Karpas-422 (cell line): ENCODE data around the gene ZNF329. TPM values are rescaled to one million over a fixed set of nuclear protein-coding genes. Genes with fewer than 3 reads are reported as not detected.
"Not testable (repeated sequence)": the region's sequence is repeated elsewhere in the genome, so short reads cannot be mapped to it uniquely, and the experiment has no call there.

Source experiments
- DNase-seq: peaks from one replicate; pipeline ENCODE4 v3.0.0-alpha.2; 2015
- H2AFZ ChIP-seq: fragments of 200-600 bp; sonication (generic); 2 replicates; pipeline ENCODE4 v1.6.1; 2014; ENCODE audit warnings: antibody characterized with exemption, low read length, mixed read lengths
- H3K27ac ChIP-seq: fragments of 200-600 bp; sonication (generic); 2 replicates; pipeline ENCODE4 v1.5.1; 2014; ENCODE audit warnings: mild to moderate bottlenecking, low read length, moderate library complexity
- H3K27me3 ChIP-seq: fragments of 200-600 bp; sonication (generic); 2 replicates; pipeline ENCODE4 v1.6.1; 2014; ENCODE audit warnings: low read length, mixed read lengths
- H3K36me3 ChIP-seq: fragments of 200-600 bp; sonication (generic); 2 replicates; pipeline ENCODE4 v1.6.1; 2014; ENCODE audit warnings: low read length, mixed read lengths; ENCODE audit not compliant: insufficient read depth
- H3K4me1 ChIP-seq: fragments of 200-600 bp; sonication (generic); 2 replicates; pipeline ENCODE4 v1.6.1; 2014; ENCODE audit warnings: mild to moderate bottlenecking, low read length, mixed read lengths
- H3K4me2 ChIP-seq: fragments of 200-600 bp; sonication (generic); 2 replicates; pipeline ENCODE4 v1.6.1; 2014; ENCODE audit warnings: low read length, low read depth, mild to moderate bottlenecking; ENCODE audit not compliant: poor library complexity, severe bottlenecking
- H3K4me3 ChIP-seq: fragments of 200-600 bp; sonication (generic); 2 replicates; pipeline ENCODE4 v1.5.1; 2014; ENCODE audit warnings: mild to moderate bottlenecking, antibody characterized with exemption, low read length, mixed read lengths
- H3K79me2 ChIP-seq: fragments of 200-600 bp; sonication (generic); 2 replicates; pipeline ENCODE4 v1.6.1; 2014; ENCODE audit warnings: mild to moderate bottlenecking, low read length, mixed read lengths
- H3K9ac ChIP-seq: fragments of 200-600 bp; sonication (generic); 2 replicates; pipeline ENCODE4 v1.6.0; 2014; ENCODE audit warnings: low read length
- H3K9me2 ChIP-seq: fragments of 200-600 bp; sonication (generic), shearing (Covaris generic); replicated peaks from 2 replicates; pipeline ENCODE4 v1.6.0; 2014; ENCODE audit warnings: mild to moderate bottlenecking, low read length, moderate library complexity; ENCODE audit not compliant: insufficient read depth
- H3K9me3 ChIP-seq: fragments of 300-700, 200-600 bp; sonication (generic); 2 replicates; pipeline ENCODE4 v1.6.1; 2014; ENCODE audit warnings: low read length, mixed read lengths
- H4K20me1 ChIP-seq: fragments of 200-600 bp; sonication (generic); 2 replicates; pipeline ENCODE4 v1.6.1; 2014; ENCODE audit warnings: mild to moderate bottlenecking, antibody characterized with exemption, low read length, low read depth; ENCODE audit not compliant: insufficient read depth
- total RNA-seq: library from RNA; depleted of rRNA; stranded (reverse); fragments of >200 nt; shearing (Covaris generic); gene quantifications from 2 replicates; pipeline ENCODE4 v1.2.3, GENCODE V29; 2014; ENCODE audit warnings: low replicate concordance

ZNF329 gene
- total RNA-seq, 1 experiment from 2014 or later, result 7.8 TPM

- Histone ChIP-seq H3K36me3 (no peaks in the 10 kb centered on the region; the same call in 1 of the 2 replicates), H3K4me1 (no peaks in the 10 kb centered on the region), H3K9me3 (peaks cover 62% of the 10 kb centered on the region), H3K9ac (no peak overlapping the region), H3K9me2 (no peaks in the 10 kb centered on the region), H3K4me2 (no peak overlapping the region), H3K4me3 (no peak overlapping the region), H3K27ac (no peak overlapping the region), H3K79me2 (no peaks in the 10 kb centered on the region), H4K20me1 (no peaks in the 10 kb centered on the region), H2AFZ (no peak overlapping the region), H3K27me3 (no peaks in the 10 kb centered on the region)
- DNase-seq, result no peak
Observed at GRCh38 chr19:58166708-58167280, 16.2 kb upstream of the ZNF329 start.

DNA sequence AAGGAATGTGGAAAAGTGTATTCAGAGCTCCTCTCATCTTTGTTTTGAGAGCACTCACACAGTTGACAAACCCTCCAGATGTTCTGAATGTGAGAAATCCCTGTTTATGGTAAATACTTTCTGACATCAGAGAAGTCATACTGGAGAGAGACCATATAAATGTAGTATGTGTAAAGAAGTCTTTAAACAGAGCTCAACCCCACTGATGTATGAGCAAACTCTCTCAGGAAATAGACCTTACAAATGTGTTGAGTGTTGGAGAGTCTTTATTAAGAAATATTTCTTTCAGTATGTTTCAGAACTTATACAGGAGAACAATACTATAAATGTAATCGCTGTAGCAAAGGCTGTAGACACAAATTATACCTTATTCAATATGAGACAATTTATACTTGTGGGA, 15.7 kb upstream of the ZNF329 start:
- Histone ChIP-seq H3K27ac (no peak overlapping the region), H3K9me2 (no peaks in the 10 kb centered on the region), H3K4me1 (no peaks in the 10 kb centered on the region), H3K79me2 (no peaks in the 10 kb centered on the region), H3K27me3 (no peaks in the 10 kb centered on the region), H2AFZ (no peak overlapping the region), H3K9ac (no peak overlapping the region), H4K20me1 (no peaks in the 10 kb centered on the region), H3K9me3 (peaks cover 65% of the 10 kb centered on the region), H3K4me2 (no peak overlapping the region), H3K4me3 (no peak overlapping the region), H3K36me3 (no peaks in the 10 kb centered on the region; the same call in 1 of the 2 replicates)
- no peak for DNase-seq

GRCh38 chr19:58157045-58157728, 6.6 kb upstream of the ZNF329 start:
- peaks cover 47% of the 10 kb centered on the region for H3K9me3 ChIP-seq
- no peaks in the 10 kb centered on the region for H3K36me3 ChIP-seq
- H3K4me2 ChIP-seq, result no peak overlapping the region
- H3K4me3 ChIP-seq, result no peak overlapping the region
- H3K79me2 ChIP-seq, result no peaks in the 10 kb centered on the region
- no peak for DNase-seq
- H3K9me2 ChIP-seq, result no peaks in the 10 kb centered on the region
- no peak overlapping the region for H2AFZ ChIP-seq
- no peaks in the 10 kb centered on the region for H4K20me1 ChIP-seq
- H3K9ac ChIP-seq, result no peak overlapping the region
- no peaks in the 10 kb centered on the region for H3K4me1 ChIP-seq
- H3K27me3 ChIP-seq, result no peaks in the 10 kb centered on the region
- H3K27ac ChIP-seq, result no peak overlapping the region

GRCh38 chr19:58154679-58155648, 4.4 kb upstream of the ZNF329 start:
- Histone ChIP-seq H3K36me3 (no peaks in the 10 kb centered on the region; the same call in 1 of the 2 replicates), H3K27me3 (no peaks in the 10 kb centered on the region), H3K79me2 (peaks cover 3% of the 10 kb centered on the region), H3K9ac (no peak overlapping the region), H3K4me2 (no peak overlapping the region), H3K27ac (no peak overlapping the region), H3K9me3 (peaks cover 49% of the 10 kb centered on the region), H2AFZ (no peak overlapping the region), H3K4me1 (peaks cover 6% of the 10 kb centered on the region), H3K4me3 (no peak overlapping the region), H3K9me2 (no peaks in the 10 kb centered on the region), H4K20me1 (no peaks in the 10 kb centered on the region)
- DNase-seq, result no peak

DNA sequence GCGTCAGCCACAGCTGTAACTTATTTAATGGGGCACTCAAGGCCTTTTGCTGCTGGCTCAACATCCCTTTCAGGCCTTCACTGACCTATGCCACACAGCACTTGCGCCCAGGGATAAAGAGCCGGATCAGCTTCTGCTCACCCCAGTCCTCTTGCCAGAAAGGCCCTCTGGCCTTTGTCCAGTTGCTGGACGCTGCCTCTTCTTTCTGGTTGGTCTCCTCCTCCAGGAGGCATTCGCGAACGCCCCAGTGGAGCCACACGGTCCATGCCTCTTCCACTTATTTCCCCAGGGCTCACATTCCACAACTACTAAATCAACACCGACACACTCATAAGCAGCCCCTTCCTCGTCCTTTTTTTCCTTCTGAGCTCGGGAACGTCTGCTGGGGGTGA, 3.7 kb upstream of the ZNF329 start:
- Histone ChIP-seq H3K27ac (no peak overlapping the region), H4K20me1 (no peaks in the 10 kb centered on the region), H2AFZ (no peak overlapping the region), H3K4me1 (peaks cover 12% of the 10 kb centered on the region), H3K9ac (no peak overlapping the region), H3K9me2 (no peaks in the 10 kb centered on the region), H3K4me2 (no peak overlapping the region), H3K27me3 (no peaks in the 10 kb centered on the region), H3K36me3 (peaks cover 4% of the 10 kb centered on the region; the same call in 1 of the 2 replicates), H3K79me2 (peaks cover 10% of the 10 kb centered on the region), H3K9me3 (peaks cover 53% of the 10 kb centered on the region), H3K4me3 (no peak overlapping the region)
- DNase-seq, result no peak

GRCh38 chr19:58153386-58153785, 2.8 kb upstream of the ZNF329 start:
- no peaks in the 10 kb centered on the region for H4K20me1 ChIP-seq
- H3K36me3 ChIP-seq, result peaks cover 10% of the 10 kb centered on the region
- no peak overlapping the region for H3K4me3 ChIP-seq
- no peak overlapping the region for H3K4me2 ChIP-seq
- peaks cover 58% of the 10 kb centered on the region for H3K9me3 ChIP-seq
- DNase-seq, result no peak
- no peak overlapping the region for H3K27ac ChIP-seq
- peaks cover 12% of the 10 kb centered on the region for H3K4me1 ChIP-seq
- H3K9me2 ChIP-seq, result no peaks in the 10 kb centered on the region
- H3K9ac ChIP-seq, result no peak overlapping the region
- H3K27me3 ChIP-seq, result no peaks in the 10 kb centered on the region
- peaks cover 19% of the 10 kb centered on the region for H3K79me2 ChIP-seq
- no peak overlapping the region for H2AFZ ChIP-seq

DNA sequence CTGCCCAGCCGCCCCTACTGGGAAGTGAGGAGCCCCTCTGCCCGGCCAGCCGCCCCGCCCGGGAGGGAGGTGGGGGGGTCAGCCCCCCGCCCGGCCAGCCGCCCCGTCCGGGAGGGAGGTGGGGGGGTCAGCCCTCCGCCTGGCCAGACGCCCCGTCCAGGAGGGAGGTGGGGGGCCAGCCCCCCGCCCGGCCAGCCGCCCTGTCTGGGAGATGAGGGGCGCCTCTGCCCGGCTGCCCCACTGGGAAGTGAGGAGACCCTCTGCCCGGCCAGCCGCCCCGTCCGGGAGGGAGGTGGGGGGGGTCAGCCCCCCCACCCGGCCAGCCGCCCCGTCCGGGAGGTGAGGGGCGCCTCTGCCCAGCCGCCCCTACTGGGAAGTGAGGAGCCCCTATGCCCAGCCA, 3.1 kb downstream of the ZNF329 start:
- H3K9ac ChIP-seq, H3K9me2 ChIP-seq, H4K20me1 ChIP-seq, H3K27me3 ChIP-seq, H3K4me3 ChIP-seq, H2AFZ ChIP-seq, DNase-seq, H3K4me2 ChIP-seq, H3K27ac ChIP-seq: not testable (repeated sequence)
- H3K4me1 ChIP-seq, result peaks cover 12% of the 10 kb centered on the region
- H3K9me3 ChIP-seq, result peaks cover 41% of the 10 kb centered on the region
- H3K79me2 ChIP-seq, result peaks cover 31% of the 10 kb centered on the region
- peaks cover 17% of the 10 kb centered on the region for H3K36me3 ChIP-seq

GRCh38 chr19:58145849-58146248, 4.7 kb downstream of the ZNF329 start:
- Histone ChIP-seq H3K27me3 (no peaks in the 10 kb centered on the region), H3K9me2 (no peaks in the 10 kb centered on the region), H3K27ac (no peak overlapping the region), H3K36me3 (peaks cover 28% of the 10 kb centered on the region), H3K79me2 (peaks cover 37% of the 10 kb centered on the region), H3K9ac (no peak overlapping the region), H4K20me1 (no peaks in the 10 kb centered on the region), H3K4me2 (no peak overlapping the region), H3K4me1 (peaks cover 8% of the 10 kb centered on the region), H3K9me3 (peaks cover 36% of the 10 kb centered on the region), H3K4me3 (no peak overlapping the region), H2AFZ (no peak overlapping the region)
- DNase-seq, result no peak
